Measurements from ENCODE around the gene PNMA6E.

- TF ChIP-seq, protein P1, sequence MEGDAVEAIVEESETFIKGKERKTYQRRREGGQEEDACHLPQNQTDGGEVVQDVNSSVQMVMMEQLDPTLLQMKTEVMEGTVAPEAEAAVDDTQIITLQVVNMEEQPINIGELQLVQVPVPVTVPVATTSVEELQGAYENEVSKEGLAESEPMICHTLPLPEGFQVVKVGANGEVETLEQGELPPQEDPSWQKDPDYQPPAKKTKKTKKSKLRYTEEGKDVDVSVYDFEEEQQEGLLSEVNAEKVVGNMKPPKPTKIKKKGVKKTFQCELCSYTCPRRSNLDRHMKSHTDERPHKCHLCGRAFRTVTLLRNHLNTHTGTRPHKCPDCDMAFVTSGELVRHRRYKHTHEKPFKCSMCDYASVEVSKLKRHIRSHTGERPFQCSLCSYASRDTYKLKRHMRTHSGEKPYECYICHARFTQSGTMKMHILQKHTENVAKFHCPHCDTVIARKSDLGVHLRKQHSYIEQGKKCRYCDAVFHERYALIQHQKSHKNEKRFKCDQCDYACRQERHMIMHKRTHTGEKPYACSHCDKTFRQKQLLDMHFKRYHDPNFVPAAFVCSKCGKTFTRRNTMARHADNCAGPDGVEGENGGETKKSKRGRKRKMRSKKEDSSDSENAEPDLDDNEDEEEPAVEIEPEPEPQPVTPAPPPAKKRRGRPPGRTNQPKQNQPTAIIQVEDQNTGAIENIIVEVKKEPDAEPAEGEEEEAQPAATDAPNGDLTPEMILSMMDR (IDR thresholded peaks at IDR 0.05; ENCODE audit: extremely low read depth in 1 of 2, insufficient read depth in 1 of 2, low read depth in 1 of 2, low read length in 2 of 2): no peak
- TF ChIP-seq POLR2AphosphoS5 (IDR thresholded peaks at IDR 0.05; ENCODE audit: insufficient read depth, low read depth, low read length) (no peak), POLR2A (IDR thresholded peaks at IDR 0.05; ENCODE audit: low read depth, low read length) (no peak), EZH2 (IDR thresholded peaks at IDR 0.05; ENCODE audit: borderline replicate concordance, low read depth, low read length, severe bottlenecking) (no peak)
These were observed 15.1 kb downstream of the PNMA6E start for GRCh38 chrX:153386097-153386496.
